H1 (cell line): ENCODE results near the gene FAM186B. TPM values are rescaled to one million over a fixed set of nuclear protein-coding genes. Genes with fewer than 3 reads are reported as not detected.

ENCODE experiments used
- CTCF ChIA-PET: fragments of 300-600 bp; sonication (Branson Sonifier 250); formaldehyde crosslinking; loops from one replicate; lab custom pipeline; 2021; ENCODE audit not compliant: partially characterized antibody; lab: Charles Lee
- POLR2A ChIA-PET: fragments of 300-600 bp; sonication (Branson Sonifier 250); formaldehyde crosslinking; loops from one replicate; lab custom pipeline; 2021; ENCODE audit warnings: inconsistent platforms; ENCODE audit not compliant: partially characterized antibody; lab: Charles Lee
- DNase-seq, 2 experiments: peaks; one replicate each; pipeline versions ENCODE4 v3.0.0 to v3.0.0-alpha.2; 2010 to 2022; ENCODE audit warnings: low spot score in 2 of 2, low read depth in 1 of 2, mixed read lengths in 1 of 2
- FAIRE-seq: peaks from 2 replicates; lab custom pipeline; 2011; peaks lifted over from hg19 to GRCh38; lab: Jason Lieb, UNC
- H2AFZ ChIP-seq: 2 replicates; pipeline ENCODE4 v1.8.1; 2012; ENCODE audit warnings: low read length, inconsistent platforms
- H2AK5ac ChIP-seq: 2 replicates; pipeline ENCODE4 v1.6.1; 2013; ENCODE audit warnings: low read depth, low read length
- H2BK120ac ChIP-seq: replicated peaks from 2 replicates; pipeline ENCODE3; 2013; ENCODE audit warnings: low read depth, low read length, inconsistent platforms
- H2BK12ac ChIP-seq: 2 replicates; pipeline ENCODE4 v1.6.1; 2013; ENCODE audit warnings: low read depth, low read length
- H2BK15ac ChIP-seq: 2 replicates; pipeline ENCODE4 v1.6.1; 2013; ENCODE audit warnings: low read length
- H2BK20ac ChIP-seq: 2 replicates; pipeline ENCODE4 v1.6.1; 2013; ENCODE audit warnings: low read length
- H2BK5ac ChIP-seq: 2 replicates; pipeline ENCODE4 v1.6.1; 2013; ENCODE audit warnings: low read depth, low read length
- H3K14ac ChIP-seq: 2 replicates; pipeline ENCODE4 v1.6.1; 2013; ENCODE audit warnings: inconsistent platforms; ENCODE audit not compliant: insufficient read length
- H3K18ac ChIP-seq: 2 replicates; pipeline ENCODE4 v1.6.1; 2013; ENCODE audit warnings: low read length; ENCODE audit errors: extremely low read depth
- H3K23ac ChIP-seq: 2 replicates; pipeline ENCODE4 v1.6.1; 2013; ENCODE audit warnings: inconsistent platforms; ENCODE audit not compliant: insufficient read length
- H3K23me2 ChIP-seq: 2 replicates; pipeline ENCODE4 v1.6.1; 2013; ENCODE audit warnings: low read depth, low read length
- H3K27ac ChIP-seq: 2 replicates; pipeline ENCODE4 v1.6.1; 2011; ENCODE audit warnings: low read depth, low read length, inconsistent platforms
- H3K27me3 ChIP-seq, 4 experiments: replicated peaks in 1 of 4; 1 replicate in 1 of 4; 2 replicates in 3 of 4; pipeline versions ENCODE4 v1.6.1 to v1.8.1; 2011 to 2013; ENCODE audit warnings: low read length in 3 of 4, mild to moderate bottlenecking in 3 of 4, inconsistent platforms in 2 of 4, mixed read lengths in 2 of 4, moderate library complexity in 1 of 4; ENCODE audit not compliant: control insufficient read depth in 3 of 4, insufficient read depth in 3 of 4; ENCODE audit errors: extremely low read depth in 1 of 4
- H3K36me3 ChIP-seq, 4 experiments: 2 replicates each; pipeline versions ENCODE4 v1.6.1 to v1.8.1; 2011 to 2013; ENCODE audit warnings: mild to moderate bottlenecking in 4 of 4, low read length in 3 of 4, moderate library complexity in 2 of 4, control low read depth in 1 of 4, inconsistent platforms in 1 of 4; ENCODE audit not compliant: insufficient read depth in 4 of 4, control insufficient read depth in 2 of 4
- H3K4ac ChIP-seq: replicated peaks from 2 replicates; pipeline ENCODE3; 2013; ENCODE audit warnings: low read length, low read depth, mixed read lengths, inconsistent platforms; ENCODE audit not compliant: insufficient read length
- H3K4me1 ChIP-seq, 4 experiments: replicated peaks in 1 of 4; 1 replicate in 1 of 4; 2 replicates in 3 of 4; pipeline versions ENCODE4 v1.6.1 to v1.8.1; 2011 to 2013; ENCODE audit warnings: low read length in 3 of 4, inconsistent platforms in 2 of 4, mixed read lengths in 1 of 4; ENCODE audit not compliant: insufficient read depth in 4 of 4, control insufficient read depth in 3 of 4
- H3K4me2 ChIP-seq, 2 experiments: 2 replicates each; pipeline versions ENCODE4 v1.6.1 to v1.8.1; 2011 to 2013; ENCODE audit warnings: low read depth in 2 of 2, low read length in 2 of 2, control low read depth in 1 of 2, inconsistent platforms in 1 of 2, mild to moderate bottlenecking in 1 of 2; ENCODE audit not compliant: insufficient read depth in 1 of 2
- H3K4me3 ChIP-seq, 4 experiments: fragments of 200-600, 300-600 bp in 1 of 4; sonication (generic), shearing (Covaris generic), sonication (Bioruptor Twin) in 1 of 4; 2 replicates each; pipeline versions ENCODE4 v1.5.1 to v1.8.1; 2011 to 2016; ENCODE audit warnings: low read length in 4 of 4, low read depth in 3 of 4, control low read depth in 2 of 4, inconsistent platforms in 2 of 4, mild to moderate bottlenecking in 2 of 4, mixed read lengths in 1 of 4, moderate library complexity in 1 of 4; ENCODE audit not compliant: insufficient read depth in 2 of 4; ENCODE audit errors: extremely low read depth in 1 of 4
- H3K56ac ChIP-seq: replicated peaks from 2 replicates; pipeline ENCODE3; 2013; ENCODE audit warnings: low read depth, mild to moderate bottlenecking, mixed read lengths, low read length, inconsistent platforms; ENCODE audit not compliant: insufficient read length
- H3K79me1 ChIP-seq: 2 replicates; pipeline ENCODE4 v1.6.1; 2013; ENCODE audit warnings: low read depth, low read length, control low read depth
- H3K79me2 ChIP-seq, 2 experiments: 2 replicates each; pipeline versions ENCODE4 v1.6.1 to v1.8.1; 2012 to 2013; ENCODE audit warnings: low read length in 2 of 2, mild to moderate bottlenecking in 2 of 2, inconsistent platforms in 1 of 2; ENCODE audit not compliant: insufficient read depth in 2 of 2, control insufficient read depth in 1 of 2
- H3K9ac ChIP-seq, 4 experiments: replicated peaks in 1 of 4; 1 replicate in 1 of 4; 2 replicates in 3 of 4; pipeline versions ENCODE4 v1.6.1 to v1.8.1; 2011 to 2013; ENCODE audit warnings: low read depth in 3 of 4, low read length in 3 of 4, control low read depth in 2 of 4, mild to moderate bottlenecking in 2 of 4, moderate library complexity in 2 of 4, inconsistent platforms in 1 of 4; ENCODE audit errors: extremely low read depth in 1 of 4
- H3K9me3 ChIP-seq, 2 experiments: 2 replicates each; pipeline versions ENCODE4 v1.6.1 to v1.8.1; 2012 to 2013; ENCODE audit warnings: mild to moderate bottlenecking in 2 of 2, moderate library complexity in 2 of 2, control low read depth in 1 of 2, inconsistent platforms in 1 of 2, low read depth in 1 of 2, low read length in 1 of 2, mixed read lengths in 1 of 2; ENCODE audit not compliant: insufficient read depth in 2 of 2
- H4K20me1 ChIP-seq, 2 experiments: replicated peaks in 1 of 2; 2 replicates each; pipeline versions ENCODE3 to v1.8.1; 2011 to 2013; ENCODE audit warnings: inconsistent platforms in 2 of 2, low read length in 2 of 2, mild to moderate bottlenecking in 1 of 2; ENCODE audit not compliant: insufficient read depth in 2 of 2, control insufficient read depth in 1 of 2
- H4K5ac ChIP-seq: 2 replicates; pipeline ENCODE4 v1.6.1; 2013; ENCODE audit warnings: low read length, low read depth, mixed read lengths, inconsistent platforms; ENCODE audit not compliant: insufficient read length
- H4K8ac ChIP-seq: 2 replicates; pipeline ENCODE4 v1.8.0; 2013; ENCODE audit warnings: mild to moderate bottlenecking, moderate library complexity, low read length, inconsistent platforms; ENCODE audit not compliant: insufficient read depth; ENCODE audit errors: extremely low read depth
- H4K91ac ChIP-seq: replicated peaks from 2 replicates; pipeline ENCODE3; 2013; ENCODE audit warnings: low read length, mixed read lengths, inconsistent platforms; ENCODE audit not compliant: insufficient read length
- ATF2 ChIP-seq: IDR thresholded peaks from 2 replicates; pipeline ENCODE4 v1.6.1; 2012; ENCODE audit warnings: low read length, inconsistent platforms
- E2F6 ChIP-seq: IDR thresholded peaks from 2 replicates; pipeline ENCODE4 v1.6.1; 2012; ENCODE audit warnings: inconsistent platforms
- JUND ChIP-seq: IDR thresholded peaks from 2 replicates; pipeline ENCODE4 v1.6.1; 2011; ENCODE audit warnings: mild to moderate bottlenecking, improper control_type of control experiment, low read length
- WGBS, 2 experiments: shearing (Covaris generic) in 1 of 2; methylation state at CpG; one replicate each; pipeline versions ENCODE4 v1.1.6 to v1.1.7; 2013 to 2015; ENCODE audit warnings: low lambda C conversion rate in 2 of 2, mixed read lengths in 2 of 2, inconsistent platforms in 1 of 2, low coverage in 1 of 2, missing lambda C conversion rate in 1 of 2; ENCODE audit not compliant: insufficient replicate concordance in 2 of 2, insufficient coverage in 1 of 2, insufficient read length in 1 of 2; ENCODE audit errors: extremely low coverage in 1 of 2, missing lambda C conversion rate in 1 of 2; 5-methylcytosine and 5-hydroxymethylcytosine counted together
- polyA plus RNA-seq, 7 experiments: library from polyadenylated mRNA; depleted of rRNA in 3 of 7; stranded (reverse) in 5 of 7; unstranded in 2 of 7; fragments of >200 nt in 5 of 7; fragments of 200-250 nt in 2 of 7; gene quantifications; 1 replicate in 5 of 7; 2 replicates in 1 of 7; 4 replicates in 1 of 7; pipeline versions ENCODE4 v1.2.1 to v1.2.3, GENCODE V29; 2011 to 2013; ENCODE audit warnings: missing spikeins in 2 of 7, mixed read lengths in 2 of 7
- total RNA-seq: library from RNA; stranded (reverse); fragmentation: NEBNext Ultra II Directional; extraction: Animal tissue kit (Norgen Biotek cat#: 25700); gene quantifications from 2 replicates; pipeline ENCODE4 v1.2.1, GENCODE V29; 2021

FAM186B gene
- total and polyA plus RNA-seq, 2 of the 8 experiments (the other 6 are each of a cell fraction or from before 2014, with no cell fraction given) = 0.12 to 0.73 TPM

GRCh38 chr12:49538510-49539403 lies 66.7 kb downstream of the FAM186B start, which contains the start of gene KCNH3:
Gene KCNH3, plus strand, starts transcription at chr12:49539030. Its CDS starts 387 bp downstream, at chr12:49539417.
- Histone ChIP-seq H3K9ac (no peak within 1 kb of the TSS), H2BK5ac (no peak within 1 kb of the TSS), H3K4me2 (peak within 1 kb of the TSS; percentile 69 to 95), H2BK15ac (no peak within 1 kb of the TSS), H3K4ac (no peak within 1 kb of the TSS), H3K23ac (no peak within 1 kb of the TSS), H3K79me1 (no peaks in the 10 kb centered on the region), H3K23me2 (peaks cover 9% of the 10 kb centered on the region), H4K8ac (peak within 1 kb of the TSS; percentile 85), H4K5ac (no peak within 1 kb of the TSS), H2AFZ (0 out of 2 replicates have a peak within 1 kb of the TSS, but pooled peaks have one; percentile 45), H4K20me1 (peaks cover 5 to 10% of the 10 kb centered on the region in 2 experiments), H2BK120ac (no peak within 1 kb of the TSS), H3K18ac (no peak within 1 kb of the TSS; the same call in none of the 2 replicates), H3K9me3 (no peaks in the 10 kb centered on the region), H3K27me3 (peaks cover 64 to 87% (median 84%) of the 10 kb centered on the region in 4 experiments), H2BK20ac (no peak within 1 kb of the TSS), H2AK5ac (no peak within 1 kb of the TSS), H3K79me2 (no peaks in the 10 kb centered on the region), H3K36me3 (peaks cover 0 to 6% (median 0%) of the 10 kb centered on the region in 4 experiments; a peak in 1 of 8 replicates), H2BK12ac (no peak within 1 kb of the TSS), H4K91ac (no peak within 1 kb of the TSS), H3K27ac (no peak within 1 kb of the TSS), H3K14ac (no peak within 1 kb of the TSS), H3K4me3 (peak within 1 kb of the TSS; percentile 29 to 56 (median 38)), H3K4me1 (peaks cover 0 to 25% (median 9%) of the 10 kb centered on the region in 4 experiments; a peak in 6 of 7 replicates), H3K56ac (no peak within 1 kb of the TSS)
- POLR2A ChIA-PET = interaction anchor here (1.1 to 2.1 kb wide), 4 partner anchors 25 to 273 kb away, joined by 3 to 4 read pairs (median 4); partner anchors contain the start of genes SPATS2 and TUBA1C
- 4% methylated on average over 12 of the region's 107 CpGs; no CpG with 5 or more reads in 1 of the 2 experiments for whole genome bisulfite sequencing, 2 experiments
- TF ChIP-seq JUND (no peak), ATF2 (no peak), E2F6 (no peak)
- no peak for FAIRE-seq
- peak in 1 of 2 experiments; percentile 76 for DNase-seq
- CTCF ChIA-PET = interaction anchor here (0.6 to 7.8 kb wide), 9 partner anchors 13 to 250 kb away, joined by 3 to 91 read pairs (median 4); partner anchors contain the start of gene PRPH
